ENCODE results near the gene MMP24. TPM values are rescaled to one million over a fixed set of nuclear protein-coding genes. Genes with fewer than 3 reads are reported as not detected.

The MMP24 gene
- total and polyA plus RNA-seq, 2 donors (not counting 1 experiment from before 2014, with no cell fraction given), result 0.17 to 0.49 TPM

DNA sequence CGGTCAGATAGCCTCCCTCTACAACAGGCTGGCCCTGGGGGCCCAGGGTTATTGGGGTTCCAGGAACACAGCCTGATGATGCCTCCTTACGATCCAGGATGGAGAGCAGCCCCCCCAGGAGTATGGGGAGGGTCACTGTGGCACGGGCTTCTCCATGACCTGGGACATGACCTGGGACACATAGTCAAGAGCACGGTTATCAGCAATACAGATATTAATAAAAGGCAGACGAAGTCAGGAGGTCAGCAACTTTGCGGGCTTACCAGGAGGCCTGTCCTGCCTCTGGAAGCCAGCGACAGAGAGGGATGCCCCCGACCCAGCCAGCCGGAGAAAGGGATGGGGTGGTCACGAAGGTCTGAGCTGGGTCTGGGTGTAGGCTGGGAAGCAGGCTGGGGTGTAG lies 50.6 kb downstream of the MMP24 start:
- Histone ChIP-seq H3K79me2 (ENCODE audit: control insufficient read depth, insufficient read depth, low read length) (peaks cover 32% of the 10 kb centered on the region), H3K27me3 (ENCODE audit: control insufficient read depth, insufficient read depth, low read length) (no peaks in the 10 kb centered on the region), H3K36me3 (ENCODE audit: control insufficient read depth, insufficient read depth, low read length) (peaks cover 35% of the 10 kb centered on the region), H3K9me3 (ENCODE audit: control insufficient read depth, insufficient read depth, low read depth, low read length) (no peaks in the 10 kb centered on the region), H3K4me1 (ENCODE audit: control insufficient read depth, extremely low read depth, insufficient read depth, low read length) (peaks cover 4% of the 10 kb centered on the region), H2AFZ (ENCODE audit: low read length) (no peak overlapping the region), H4K20me1 (ENCODE audit: control insufficient read depth, extremely low read depth, insufficient read depth, low read length) (no peaks in the 10 kb centered on the region), H3K4me2 (ENCODE audit: extremely low read depth, insufficient read depth, low read length) (peak overlapping the region; percentile 78), H3K27ac (ENCODE audit: insufficient read depth, low read length) (peak overlapping the region; percentile 91), H3K4me3 (replicated peaks in 1 of 4; ENCODE audit: control extremely low read depth in 1 of 4, insufficient read depth in 1 of 4, low read depth in 3 of 4, low read length in 4 of 4) (peak overlapping the region; percentile 51 to 84 (median 80)), H3K9ac (ENCODE audit: insufficient read depth, low read length) (peak overlapping the region; percentile 86)
- no peak for DNase-seq (ENCODE audit: low read depth in 2 of 2)
- TF ChIP-seq, protein P1, sequence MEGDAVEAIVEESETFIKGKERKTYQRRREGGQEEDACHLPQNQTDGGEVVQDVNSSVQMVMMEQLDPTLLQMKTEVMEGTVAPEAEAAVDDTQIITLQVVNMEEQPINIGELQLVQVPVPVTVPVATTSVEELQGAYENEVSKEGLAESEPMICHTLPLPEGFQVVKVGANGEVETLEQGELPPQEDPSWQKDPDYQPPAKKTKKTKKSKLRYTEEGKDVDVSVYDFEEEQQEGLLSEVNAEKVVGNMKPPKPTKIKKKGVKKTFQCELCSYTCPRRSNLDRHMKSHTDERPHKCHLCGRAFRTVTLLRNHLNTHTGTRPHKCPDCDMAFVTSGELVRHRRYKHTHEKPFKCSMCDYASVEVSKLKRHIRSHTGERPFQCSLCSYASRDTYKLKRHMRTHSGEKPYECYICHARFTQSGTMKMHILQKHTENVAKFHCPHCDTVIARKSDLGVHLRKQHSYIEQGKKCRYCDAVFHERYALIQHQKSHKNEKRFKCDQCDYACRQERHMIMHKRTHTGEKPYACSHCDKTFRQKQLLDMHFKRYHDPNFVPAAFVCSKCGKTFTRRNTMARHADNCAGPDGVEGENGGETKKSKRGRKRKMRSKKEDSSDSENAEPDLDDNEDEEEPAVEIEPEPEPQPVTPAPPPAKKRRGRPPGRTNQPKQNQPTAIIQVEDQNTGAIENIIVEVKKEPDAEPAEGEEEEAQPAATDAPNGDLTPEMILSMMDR (conservative IDR thresholded peaks at IDR 0.05 in 1 of 2, IDR thresholded peaks at IDR 0.05 in 1 of 2; ENCODE audit: low read depth in 1 of 2, low read length in 2 of 2), result no peak
- TF ChIP-seq EZH2 (IDR thresholded peaks at IDR 0.05; ENCODE audit: low read length, missing control alignments), result no peak

DNA sequence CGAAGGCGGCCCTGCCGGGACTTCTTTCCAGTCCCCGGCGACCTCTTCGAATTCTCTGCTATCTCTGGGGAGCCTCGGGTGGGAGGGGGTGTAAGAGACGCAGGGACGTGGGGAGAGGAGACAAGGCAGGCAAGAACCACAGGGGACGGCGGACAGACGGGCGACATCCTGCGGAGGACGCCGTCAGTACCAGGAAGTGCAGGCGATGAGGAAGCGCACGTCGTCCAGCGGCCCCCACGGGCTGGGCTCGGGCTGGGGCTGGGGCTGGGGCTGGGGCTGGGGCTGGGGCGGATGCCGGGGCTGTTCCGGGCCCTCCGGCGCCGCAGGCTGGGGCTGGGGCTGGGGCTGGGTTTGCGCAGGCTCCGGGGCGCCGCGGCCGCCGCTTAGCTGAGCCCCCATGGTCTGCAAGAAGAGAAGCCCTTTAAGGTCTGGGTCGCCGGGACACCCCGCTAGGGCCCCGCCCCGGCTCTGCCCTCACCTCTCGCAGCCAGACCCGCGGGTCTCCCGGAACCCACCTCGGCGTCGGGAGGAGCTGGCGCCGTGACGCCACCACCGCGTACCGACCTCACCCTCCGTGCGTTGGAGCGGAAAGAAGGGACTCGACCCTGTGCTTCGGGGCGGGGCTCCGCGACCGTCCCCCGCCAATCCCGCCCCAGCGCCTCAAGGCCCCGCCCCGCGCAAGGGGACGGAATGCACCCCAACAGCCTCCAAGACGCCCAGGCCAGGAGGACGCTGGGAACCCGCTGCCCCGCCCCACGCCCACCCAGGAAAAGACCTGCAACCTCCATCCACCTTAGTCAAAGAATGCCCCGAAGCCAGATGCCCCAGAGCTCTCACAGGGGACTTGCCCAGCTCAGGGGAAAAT lies 51.3 kb downstream of the MMP24 start, which contains the start of gene MMP24OS:
Gene MMP24OS (minus strand): TSS at position 592 of the 865 bp plus-strand sequence. CDS start 193 bp downstream, at position 399.
- H3K9ac ChIP-seq (ENCODE audit: insufficient read depth, low read length), result peak within 1 kb of the TSS; percentile 86
- H3K9me3 ChIP-seq (ENCODE audit: control insufficient read depth, insufficient read depth, low read depth, low read length), result no peaks in the 10 kb centered on the region
- H3K27ac ChIP-seq (ENCODE audit: insufficient read depth, low read length), result peak within 1 kb of the TSS; percentile 91
- H3K4me2 ChIP-seq (ENCODE audit: extremely low read depth, insufficient read depth, low read length), result peak within 1 kb of the TSS; percentile 78
- H3K27me3 ChIP-seq (ENCODE audit: control insufficient read depth, insufficient read depth, low read length), result no peaks in the 10 kb centered on the region
- peaks cover 35% of the 10 kb centered on the region for H3K36me3 ChIP-seq (ENCODE audit: control insufficient read depth, insufficient read depth, low read length)
- peaks cover 4% of the 10 kb centered on the region for H3K4me1 ChIP-seq (ENCODE audit: control insufficient read depth, extremely low read depth, insufficient read depth, low read length)
- peak; percentile 83 to 88 for DNase-seq (ENCODE audit: low read depth in 2 of 2)
- H3K4me3 ChIP-seq (replicated peaks in 1 of 4; ENCODE audit: control extremely low read depth in 1 of 4, insufficient read depth in 1 of 4, low read depth in 3 of 4, low read length in 4 of 4), result peak within 1 kb of the TSS; percentile 51 to 84 (median 80)
- no peaks in the 10 kb centered on the region for H4K20me1 ChIP-seq (ENCODE audit: control insufficient read depth, extremely low read depth, insufficient read depth, low read length)
- no peak within 1 kb of the TSS for H2AFZ ChIP-seq (ENCODE audit: low read length)
- no peak for TF ChIP-seq EZH2 (IDR thresholded peaks at IDR 0.05; ENCODE audit: low read length, missing control alignments)
- TF ChIP-seq, protein P1 (conservative IDR thresholded peaks at IDR 0.05 in 1 of 2, IDR thresholded peaks at IDR 0.05 in 1 of 2; ENCODE audit: low read depth in 1 of 2, low read length in 2 of 2), result peak; percentile 16 to 34
- H3K79me2 ChIP-seq (ENCODE audit: control insufficient read depth, insufficient read depth, low read length), result peaks cover 38% of the 10 kb centered on the region

DNA sequence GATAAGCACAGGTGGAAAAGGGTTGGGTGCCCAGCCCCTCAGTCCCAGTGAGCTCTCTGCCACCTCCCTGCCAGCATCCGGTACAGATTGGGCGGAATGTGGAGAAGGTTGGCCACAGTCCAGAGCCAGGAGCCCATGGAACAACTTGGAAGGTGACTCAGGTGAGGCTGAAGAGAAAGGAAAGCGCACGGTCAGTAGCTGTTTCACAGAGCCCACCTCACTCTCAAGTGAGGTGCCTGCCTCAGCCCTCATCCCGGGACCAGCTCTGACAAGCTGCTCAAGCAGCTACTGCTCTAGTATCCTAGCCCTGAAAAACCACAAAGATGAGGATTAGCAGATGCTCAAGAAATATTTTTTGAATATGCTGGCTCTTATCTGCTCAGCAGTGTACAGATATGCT lies 52.5 kb downstream of the MMP24 start:
- Histone ChIP-seq H3K36me3 (ENCODE audit: control insufficient read depth, insufficient read depth, low read length) (peaks cover 36% of the 10 kb centered on the region), H3K27me3 (ENCODE audit: control insufficient read depth, insufficient read depth, low read length) (no peaks in the 10 kb centered on the region), H3K4me3 (replicated peaks in 1 of 4; ENCODE audit: control extremely low read depth in 1 of 4, insufficient read depth in 1 of 4, low read depth in 3 of 4, low read length in 4 of 4) (no peak overlapping the region), H4K20me1 (ENCODE audit: control insufficient read depth, extremely low read depth, insufficient read depth, low read length) (no peaks in the 10 kb centered on the region), H3K4me1 (ENCODE audit: control insufficient read depth, extremely low read depth, insufficient read depth, low read length) (peaks cover 7% of the 10 kb centered on the region), H3K4me2 (ENCODE audit: extremely low read depth, insufficient read depth, low read length) (no peak overlapping the region), H3K9me3 (ENCODE audit: control insufficient read depth, insufficient read depth, low read depth, low read length) (no peaks in the 10 kb centered on the region), H3K79me2 (ENCODE audit: control insufficient read depth, insufficient read depth, low read length) (peaks cover 51% of the 10 kb centered on the region), H2AFZ (ENCODE audit: low read length) (no peak overlapping the region), H3K9ac (ENCODE audit: insufficient read depth, low read length) (no peak overlapping the region), H3K27ac (ENCODE audit: insufficient read depth, low read length) (no peak overlapping the region)
- DNase-seq (ENCODE audit: low read depth in 2 of 2), result no peak
- no peak for TF ChIP-seq EZH2 (IDR thresholded peaks at IDR 0.05; ENCODE audit: low read length, missing control alignments)
- TF ChIP-seq, protein P1 (conservative IDR thresholded peaks at IDR 0.05 in 1 of 2, IDR thresholded peaks at IDR 0.05 in 1 of 2; ENCODE audit: low read depth in 1 of 2, low read length in 2 of 2), result no peak

Measured in fibroblast of lung (primary cell).